ENCODE data around the gene CDCA5.

CDCA5 gene, protein sequence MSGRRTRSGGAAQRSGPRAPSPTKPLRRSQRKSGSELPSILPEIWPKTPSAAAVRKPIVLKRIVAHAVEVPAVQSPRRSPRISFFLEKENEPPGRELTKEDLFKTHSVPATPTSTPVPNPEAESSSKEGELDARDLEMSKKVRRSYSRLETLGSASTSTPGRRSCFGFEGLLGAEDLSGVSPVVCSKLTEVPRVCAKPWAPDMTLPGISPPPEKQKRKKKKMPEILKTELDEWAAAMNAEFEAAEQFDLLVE

DNA sequence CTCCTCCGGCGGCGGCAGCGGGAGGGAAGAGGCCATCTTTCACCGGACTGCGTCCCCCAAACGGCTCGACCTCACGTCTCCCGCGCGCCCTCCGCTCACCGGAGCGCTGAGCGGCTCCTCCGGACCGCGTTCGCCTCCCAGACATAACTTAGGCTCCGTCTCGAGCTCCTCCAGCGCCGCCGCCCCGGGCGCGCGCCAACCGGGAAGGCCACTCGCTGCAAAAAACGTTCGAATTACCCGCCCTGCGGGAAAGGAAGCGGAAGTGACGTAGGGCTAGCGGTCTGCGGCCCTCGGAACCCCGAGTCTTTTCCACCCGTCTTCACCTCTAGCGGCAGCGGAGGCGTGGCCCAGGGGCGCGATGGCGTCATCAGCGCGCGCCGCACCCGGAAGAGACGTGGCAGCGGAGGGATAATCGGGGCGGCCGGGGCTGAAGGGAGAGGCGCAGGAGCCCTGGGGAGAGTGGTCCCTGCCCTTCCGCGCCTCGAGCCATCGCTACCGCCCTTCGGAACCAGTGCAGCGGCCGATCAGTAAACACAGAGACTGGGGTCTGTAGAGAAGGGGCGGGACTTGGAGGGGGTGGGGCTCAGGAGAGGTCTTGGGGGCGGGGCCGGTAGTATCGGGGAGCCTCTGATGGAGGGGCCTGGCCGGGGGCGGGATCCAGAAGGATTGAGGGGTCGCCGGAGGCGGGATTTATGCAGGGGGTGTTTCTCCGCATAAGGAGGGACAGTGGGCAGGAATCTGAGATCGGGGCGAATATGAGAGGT is at the start of gene CDCA5, which contains the start of gene ZFPL1:
TSS of gene CDCA5 (minus strand) at position 207 of the 764 bp plus-strand sequence. CDS start at position 145, 62 bp downstream.
TSS of gene ZFPL1 (plus strand) at position 389 of the 764 bp plus-strand sequence. CDS start 477 bp downstream, outside the sequence.
- DNase-seq (ENCODE audit: low spot score): peak; percentile 96

GRCh38 chr11:65132988-65133700 is 49.3 kb upstream of the CDCA5 start:
- DNase-seq (ENCODE audit: low spot score): peak; percentile 39

DNA sequence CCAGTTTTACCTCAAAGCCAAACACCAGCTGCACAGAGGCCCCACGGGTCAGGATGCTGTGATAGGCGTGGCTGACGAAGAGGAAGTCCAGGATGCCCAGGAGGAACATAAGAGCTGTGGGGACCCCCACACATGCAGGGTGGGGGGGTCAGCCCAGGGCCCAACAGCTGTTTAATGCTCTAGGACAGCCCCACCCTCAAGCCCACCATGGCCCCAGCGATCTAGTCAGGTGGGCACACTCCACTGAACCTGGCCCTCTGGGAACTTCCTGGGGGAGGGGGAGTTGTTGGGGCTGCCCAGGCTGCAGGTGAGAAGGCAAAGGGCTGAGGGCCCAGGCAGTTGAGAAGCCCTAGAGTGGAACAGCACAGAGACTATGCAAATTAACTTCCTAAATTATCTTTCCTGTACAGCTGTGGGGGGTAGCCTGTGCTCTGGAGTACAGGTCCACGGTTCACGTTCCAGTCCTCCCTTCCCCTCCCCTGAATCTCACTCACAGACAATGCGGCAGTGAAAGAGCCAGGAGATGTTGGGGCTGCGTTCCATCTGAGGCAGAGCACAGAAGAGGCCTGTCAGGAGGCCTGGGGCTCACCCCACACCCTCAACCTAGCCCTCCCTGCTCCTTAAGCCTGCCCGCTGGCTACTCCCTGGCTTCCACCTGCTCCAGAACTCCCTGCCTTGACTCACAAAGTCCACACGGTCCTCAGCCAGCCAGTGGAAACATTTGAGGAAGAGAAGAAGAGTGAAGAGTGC is 48.6 kb upstream of the CDCA5 start:
- DNase-seq (ENCODE audit: low spot score): no peak

- DNase-seq (ENCODE audit: low spot score): no peak
Observed at GRCh38 chr11:65131895-65132237, 48.0 kb upstream of the CDCA5 start.

- DNase-seq (ENCODE audit: low spot score): no peak
Observed at GRCh38 chr11:65131417-65131776, 47.6 kb upstream of the CDCA5 start.

- no peak for DNase-seq (ENCODE audit: low spot score)
Observed at GRCh38 chr11:65130631-65131416, 47.0 kb upstream of the CDCA5 start.

- DNase-seq (ENCODE audit: low spot score): no peak
Observed at GRCh38 chr11:65129649-65130441, 46.0 kb upstream of the CDCA5 start.

DNA sequence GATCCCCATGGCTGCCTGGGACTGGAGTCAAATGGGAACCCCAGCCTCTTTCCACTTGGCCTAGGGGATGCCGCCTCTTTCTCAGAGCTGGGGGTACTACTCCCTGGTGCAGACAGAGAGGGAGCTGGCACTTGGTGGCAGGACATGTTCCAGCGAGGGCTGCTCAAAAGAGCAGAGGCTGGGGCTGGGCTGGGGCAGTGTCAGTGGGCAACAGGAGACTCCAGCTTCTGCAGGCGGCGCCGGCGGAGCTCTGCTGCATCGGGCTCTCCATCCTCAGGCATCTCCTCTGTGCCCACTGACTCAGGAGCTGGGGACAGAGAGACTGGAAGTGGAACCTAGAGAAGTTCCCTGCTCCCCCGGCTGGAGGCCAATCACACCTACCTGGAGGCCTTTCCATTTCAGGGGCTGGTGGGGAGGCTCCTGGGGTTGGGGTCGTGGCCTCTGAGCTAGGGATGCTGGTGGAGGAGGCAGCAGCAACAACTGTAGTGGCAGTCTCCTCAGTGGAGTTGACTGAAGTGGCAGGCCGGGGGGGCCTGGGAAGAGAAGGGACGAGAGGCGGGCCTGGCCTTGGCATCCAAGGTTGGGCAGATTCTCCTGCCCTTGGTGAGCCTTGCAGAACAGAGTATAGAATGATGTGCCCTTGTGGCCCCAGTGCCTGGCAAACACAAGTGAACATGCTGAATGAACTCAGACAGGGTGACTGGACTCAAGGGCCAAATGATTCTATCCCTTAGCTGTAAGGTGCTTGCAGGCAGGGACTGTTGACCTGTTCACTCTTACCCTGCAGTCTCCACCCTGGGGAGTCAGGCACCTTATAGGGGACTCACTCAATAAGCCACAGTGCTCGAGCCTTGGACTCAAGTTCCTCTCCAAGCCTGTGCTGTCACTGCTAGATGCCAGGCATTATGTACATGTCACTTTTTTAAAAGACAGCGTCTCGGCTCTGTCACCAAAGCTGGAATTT is 44.6 kb upstream of the CDCA5 start:
- no peak for DNase-seq (ENCODE audit: low spot score)

GRCh38 chr11:65127473-65128181 is 43.8 kb upstream of the CDCA5 start:
- no peak for DNase-seq (ENCODE audit: low spot score)

GRCh38 chr11:65126624-65127274 is 42.9 kb upstream of the CDCA5 start:
- DNase-seq (ENCODE audit: low spot score): no peak

- no peak for DNase-seq (ENCODE audit: low spot score)
Observed at GRCh38 chr11:65125197-65126056, 41.6 kb upstream of the CDCA5 start.

GRCh38 chr11:65124480-65125196 is 40.8 kb upstream of the CDCA5 start:
- DNase-seq (ENCODE audit: low spot score): no peak

DNA sequence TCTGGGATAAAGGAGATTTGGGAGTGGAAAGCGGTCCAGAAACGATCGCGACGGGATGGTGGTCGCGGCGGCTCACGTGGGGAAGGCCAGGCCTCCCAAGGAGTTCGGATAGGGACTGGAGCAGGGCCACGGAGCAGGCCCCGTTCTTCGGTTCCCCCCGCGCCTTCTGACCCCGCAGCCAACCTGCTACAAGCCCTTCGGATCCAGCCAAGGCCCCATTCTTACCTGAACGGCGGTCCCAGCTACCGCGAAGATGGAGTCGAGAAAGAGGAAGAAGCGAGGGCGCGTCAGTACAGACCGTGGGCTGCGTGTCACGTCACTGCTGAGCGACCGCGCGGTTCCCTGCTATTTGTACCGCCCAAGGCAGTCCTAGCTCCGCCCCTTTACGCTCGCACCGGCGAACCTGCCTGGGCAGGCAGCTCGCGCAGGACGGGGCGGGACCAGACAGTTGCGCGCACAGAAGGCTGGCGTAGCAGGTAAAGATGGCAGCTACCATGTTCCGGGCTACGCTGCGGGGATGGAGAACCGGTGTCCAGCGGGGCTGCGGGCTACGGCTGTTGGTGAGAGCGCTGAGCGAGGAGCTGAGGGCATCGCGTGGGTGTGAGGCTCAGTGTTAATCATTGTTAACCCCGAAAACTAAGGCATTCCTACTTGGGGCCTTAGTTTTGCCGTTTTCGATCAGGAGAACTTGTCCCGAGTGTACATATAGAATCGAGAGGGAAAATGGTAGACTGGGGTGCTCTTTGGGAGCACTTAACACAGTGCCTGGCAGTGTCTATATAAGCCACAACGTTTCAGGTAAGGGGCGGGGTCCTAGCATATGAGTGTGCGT is 38.2 kb upstream of the CDCA5 start, which contains the start of the genes FAU and MRPL49:
TSS of gene FAU (minus strand) at position 270 of the 832 bp plus-strand sequence. CDS start 321 bp downstream, outside the sequence.
TSS of gene MRPL49 (plus strand) at position 457 of the 832 bp plus-strand sequence. CDS start at position 483, 26 bp downstream.
- peak; percentile 98 for DNase-seq (ENCODE audit: low spot score)

DNA sequence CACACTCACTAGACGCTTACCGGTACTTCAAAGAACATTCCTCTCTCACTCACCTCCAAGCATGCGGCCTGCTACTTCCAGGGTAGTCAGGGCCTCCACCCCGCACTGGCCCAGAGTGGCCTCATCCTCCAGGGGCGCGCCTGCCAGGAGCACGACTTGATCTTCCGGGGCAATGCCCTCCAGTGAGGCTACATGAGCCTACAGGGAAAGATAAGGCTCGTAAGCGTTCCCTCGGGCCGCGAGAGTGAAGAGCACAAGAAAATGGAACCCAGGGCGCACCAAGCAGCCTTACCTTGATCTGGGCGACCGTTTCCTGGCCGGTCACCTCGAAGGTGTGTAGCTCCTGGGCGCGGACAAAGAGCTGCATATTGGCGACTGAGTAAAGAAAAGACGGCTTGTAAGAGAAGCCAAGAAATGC is 37.6 kb upstream of the CDCA5 start:
- peak; percentile 21 for DNase-seq (ENCODE audit: low spot score)

DNA sequence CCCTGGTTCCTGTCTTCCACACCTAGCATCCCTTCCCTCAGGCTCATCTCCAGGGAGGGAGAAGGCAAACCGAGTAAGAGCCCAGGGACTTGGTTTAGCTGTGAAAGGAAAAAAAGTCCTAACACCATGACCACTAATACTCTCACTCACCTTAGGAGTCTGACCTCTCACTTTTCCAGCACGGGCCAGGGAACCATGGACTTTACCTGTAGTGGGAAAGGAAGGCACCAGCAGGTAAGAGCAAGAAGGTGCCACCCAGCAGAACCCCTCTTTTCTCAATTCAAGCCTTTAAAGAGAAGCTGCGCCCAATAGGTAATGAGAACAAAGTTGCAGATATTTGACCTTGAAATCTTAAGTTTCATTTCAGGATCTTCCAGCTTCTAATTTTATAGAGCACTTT is 37.0 kb upstream of the CDCA5 start:
- no peak for DNase-seq (ENCODE audit: low spot score)
